HG03469 (cell line): ENCODE measurements around the gene RCVRN.
"Not testable (repeated sequence)": the region's sequence is repeated elsewhere in the genome, so short reads cannot be mapped to it uniquely, and the experiment has no call there.

Experiments
- ATAC-seq: cut with Tn5 transposase; IDR thresholded peaks from one replicate; pipeline ENCODE4 v1.9.1; 2021; ENCODE audit warnings: mild to moderate bottlenecking, moderate library complexity, moderate number of reproducible peaks; ENCODE audit not compliant: unreplicated experiment

Gene RCVRN

DNA sequence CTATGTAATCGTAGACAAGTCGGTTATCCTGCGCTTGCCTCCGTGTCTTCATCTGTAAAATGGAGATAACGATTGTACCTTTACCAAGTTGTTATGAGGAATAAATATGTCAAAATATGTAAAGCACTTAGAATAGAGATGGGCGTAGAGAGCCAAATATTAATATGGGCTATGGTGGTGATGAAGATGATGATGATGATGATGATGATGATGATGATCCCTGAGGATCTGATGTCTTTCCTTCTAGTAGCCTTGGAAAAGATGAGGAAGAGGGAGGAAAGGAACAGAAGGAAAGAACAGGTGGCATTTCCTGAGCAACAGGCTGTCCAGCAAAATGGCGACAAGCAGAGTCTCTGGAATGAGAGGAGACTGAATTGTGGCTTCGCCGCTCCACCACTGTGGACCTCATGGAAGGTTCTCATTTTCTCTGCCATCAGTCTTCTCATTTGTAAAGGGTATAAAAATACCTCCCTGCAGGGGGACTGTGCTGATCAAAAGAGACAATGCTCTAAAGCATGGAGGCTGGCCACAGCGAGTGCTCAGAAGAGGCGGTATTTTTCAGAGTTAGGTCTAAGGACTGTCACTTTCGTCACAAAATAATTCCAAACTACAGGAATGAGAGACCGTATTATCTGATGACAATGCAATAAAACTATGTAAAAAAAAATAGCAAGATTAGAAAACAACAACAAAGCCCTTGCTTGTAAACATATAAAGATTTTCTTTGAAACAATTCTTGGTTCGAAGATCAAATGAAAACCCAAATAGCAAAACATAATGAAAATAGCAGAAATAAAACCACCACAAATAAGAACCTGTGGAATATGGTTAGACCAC lies 17.2 kb upstream of the RCVRN start:
- ATAC-seq, result no peak

DNA sequence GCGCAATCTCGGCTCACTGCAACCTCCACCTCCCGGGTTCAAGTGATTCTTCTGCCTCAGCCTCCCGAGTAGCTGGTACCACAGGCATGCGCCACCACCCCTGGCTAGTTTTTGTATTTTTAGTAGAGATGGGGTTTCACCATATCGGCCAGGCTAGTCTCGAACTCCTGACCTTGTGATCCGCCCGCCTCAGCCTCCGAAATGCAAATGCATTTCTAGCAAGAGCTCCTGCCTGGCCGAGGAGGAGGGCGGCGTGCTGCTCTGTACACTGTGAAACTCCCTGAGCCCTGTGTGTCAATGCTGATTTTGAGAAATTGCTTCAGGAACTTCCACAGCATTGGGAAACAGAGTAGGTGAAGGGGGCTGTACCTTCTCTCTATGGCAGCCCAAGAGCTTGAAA lies 16.1 kb upstream of the RCVRN start:
- ATAC-seq, result not testable (repeated sequence)

GRCh38 chr17:9918804-9919352 lies 13.8 kb upstream of the RCVRN start:
- ATAC-seq, result no peak

- no peak for ATAC-seq
Observed at GRCh38 chr17:9918352-9918751, 13.3 kb upstream of the RCVRN start.

GRCh38 chr17:9917801-9918200 lies 12.7 kb upstream of the RCVRN start:
- no peak for ATAC-seq

GRCh38 chr17:9917131-9917530 lies 12.1 kb upstream of the RCVRN start:
- ATAC-seq, result no peak

GRCh38 chr17:9916108-9916507 lies 11.0 kb upstream of the RCVRN start:
- no peak for ATAC-seq

DNA sequence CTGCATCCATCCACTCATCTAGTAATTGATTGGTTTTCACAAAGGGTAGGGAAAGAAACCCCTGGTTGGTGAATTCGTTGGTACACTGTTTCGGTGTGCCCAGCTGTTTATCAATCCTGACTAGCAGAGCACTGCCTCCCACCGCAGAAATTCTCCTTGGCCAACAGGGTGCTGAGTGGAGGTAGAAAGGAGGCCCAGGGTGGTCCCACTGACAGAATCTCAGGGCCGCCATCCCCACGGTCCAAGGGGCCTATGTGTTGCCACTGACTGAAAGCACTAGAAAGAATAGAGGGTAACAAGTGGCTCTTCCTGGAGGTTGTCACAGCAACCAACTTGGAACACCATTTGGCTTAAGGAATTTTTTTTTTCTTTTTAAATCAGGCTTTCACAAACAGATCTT lies 8.4 kb upstream of the RCVRN start:
- ATAC-seq, result no peak

- no peak for ATAC-seq
Observed at GRCh38 chr17:9912121-9913099, 7.3 kb upstream of the RCVRN start.

- ATAC-seq, result no peak
Observed at GRCh38 chr17:9911089-9911488, 6.0 kb upstream of the RCVRN start.

DNA sequence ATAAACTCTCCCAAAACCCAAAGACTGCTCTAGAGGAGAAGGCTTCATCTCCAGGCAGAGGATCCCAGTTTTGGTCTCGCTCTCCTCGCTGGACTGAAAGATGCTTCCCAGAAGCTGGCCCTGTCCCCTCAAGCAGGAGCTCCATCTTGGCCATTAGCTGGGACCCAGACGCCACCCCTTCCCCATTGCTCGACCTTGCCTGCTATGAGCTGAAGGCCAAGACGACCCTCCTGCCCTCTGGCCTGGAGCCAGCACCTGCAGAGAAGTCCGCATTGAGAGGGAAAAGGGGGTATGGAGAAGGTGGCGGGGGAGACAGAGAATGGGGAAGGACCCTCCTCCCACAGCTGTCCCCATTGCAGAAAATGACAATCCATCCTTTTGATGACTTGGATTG lies 3.6 kb upstream of the RCVRN start:
- no peak for ATAC-seq

GRCh38 chr17:9907883-9908648 lies 3.0 kb upstream of the RCVRN start:
- ATAC-seq, result no peak

GRCh38 chr17:9907131-9907530 lies 2.1 kb upstream of the RCVRN start:
- ATAC-seq, result no peak

- ATAC-seq, result no peak
Observed at GRCh38 chr17:9906616-9907015, 1.5 kb upstream of the RCVRN start.

DNA sequence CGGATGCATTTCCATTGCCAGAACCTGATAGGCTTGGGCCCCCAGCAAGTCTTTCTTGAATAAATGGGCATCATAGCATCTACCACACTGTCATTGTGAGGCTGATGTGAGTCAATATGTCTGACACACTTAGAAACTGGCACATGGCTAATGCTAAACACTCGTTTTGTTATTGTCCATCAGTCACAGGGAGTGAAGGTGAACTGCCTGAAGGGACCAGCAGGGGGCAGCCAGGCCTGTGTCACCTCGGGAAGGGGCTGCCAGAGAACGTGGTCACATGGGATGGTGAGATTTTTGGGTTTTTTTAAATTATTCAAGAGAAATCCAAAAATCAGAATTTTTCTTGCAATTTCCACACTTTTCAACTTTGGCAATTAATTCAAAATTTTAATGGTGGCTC lies 831 bp upstream of the RCVRN start:
- no peak for ATAC-seq

- no peak for ATAC-seq
Observed at GRCh38 chr17:9904277-9905077, 594 bp downstream of the RCVRN start.

- no peak for ATAC-seq
Observed at GRCh38 chr17:9902120-9902519, 3.0 kb downstream of the RCVRN start.

DNA sequence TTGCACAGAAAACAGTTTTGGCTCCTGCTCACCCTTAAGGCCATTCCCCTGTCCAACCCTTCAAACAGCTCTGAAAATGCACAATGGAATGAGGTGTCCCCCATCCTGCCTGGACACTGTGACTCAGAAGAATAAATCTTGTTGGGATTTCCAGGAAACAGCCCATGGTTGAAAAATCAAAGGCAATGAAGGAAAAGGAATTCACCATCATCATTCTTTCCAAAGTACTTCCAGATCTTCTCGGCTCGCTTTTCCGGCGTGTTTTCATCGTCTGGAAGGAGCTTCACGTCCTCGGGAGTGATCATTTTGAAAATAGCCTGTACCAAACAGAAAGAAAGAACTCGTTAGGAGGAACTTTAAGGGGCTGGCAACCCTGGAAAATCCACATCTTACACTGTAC lies 4.3 kb downstream of the RCVRN start:
- ATAC-seq, result no peak

DNA sequence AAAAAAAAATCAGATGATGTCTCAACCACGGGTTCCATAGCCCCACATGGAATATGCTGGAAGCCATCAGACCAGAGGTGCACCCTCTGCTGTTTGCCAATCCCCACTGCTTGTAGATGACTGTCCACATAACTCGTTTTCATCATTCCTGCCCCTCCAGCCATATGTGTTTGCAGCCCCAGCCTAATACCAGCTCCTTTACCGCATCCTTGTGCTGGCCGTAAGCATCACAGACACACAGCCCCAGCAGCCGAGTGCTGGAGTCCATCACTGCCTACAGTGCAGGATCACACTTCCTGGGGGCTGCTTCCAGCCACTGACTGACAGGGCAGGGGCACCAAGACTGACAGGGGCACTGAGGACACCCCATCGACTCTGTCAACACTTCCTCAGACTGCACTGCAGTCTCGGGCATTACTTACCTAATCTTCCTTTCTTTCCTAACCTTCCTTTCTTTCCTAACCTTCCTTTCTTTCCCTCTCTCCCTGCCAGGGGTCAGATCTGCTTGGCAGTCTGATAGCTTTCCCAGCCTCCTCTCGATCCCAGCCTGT lies 5.0 kb downstream of the RCVRN start:
- no peak for ATAC-seq
